IMR-90 (cell line): ENCODE measurements around the gene FOXP1. TPM values are rescaled to one million over a fixed set of nuclear protein-coding genes. Genes with fewer than 3 reads are reported as not detected.

Experiments used
- ATAC-seq: fragments of 200-7000 bp; cut with Tn5 transposase; 2 replicates; pipeline ENCODE4 v1.9.1; 2020; ENCODE audit warnings: low read depth, mild to moderate bottlenecking, moderate library complexity
- BruUV-seq: library from RNA; stranded (reverse); fragments of 400-500 nt; replicated peaks from 2 replicates; lab custom pipeline; 2021; lab: Mats Ljungman, UMichigan
- CTCF ChIA-PET: fragments of 300-600 bp; formaldehyde crosslinking; extraction: SDS; loops from one replicate; lab custom pipeline; 2021; ENCODE audit warnings: antibody characterized with exemption; lab: Yijun Ruan, JAX
- POLR2A ChIA-PET: fragments of 300-600 bp; sonication (Branson Sonifier 250); formaldehyde crosslinking; loops from one replicate; lab custom pipeline; 2022; ENCODE audit warnings: antibody characterized with exemption; ENCODE audit not compliant: unreplicated experiment; lab: Charles Lee
- DNase-seq: peaks from one replicate; pipeline ENCODE4 v3.0.0; 2013
- H2AFZ ChIP-seq: replicated peaks from 2 replicates; pipeline ENCODE3; 2013; ENCODE audit warnings: low read length, mild to moderate bottlenecking; ENCODE audit not compliant: poor library complexity
- H2AK5ac ChIP-seq: 2 replicates; pipeline ENCODE4 v1.6.1; 2013; ENCODE audit warnings: low read depth, low read length, inconsistent platforms
- H2AK9ac ChIP-seq: replicated peaks from 2 replicates; pipeline ENCODE3; 2013; ENCODE audit warnings: mild to moderate bottlenecking, low read depth, low read length, moderate library complexity; ENCODE audit not compliant: poor library complexity
- H2BK120ac ChIP-seq: 2 replicates; pipeline ENCODE4 v1.6.1; 2013; ENCODE audit warnings: low read depth, low read length, inconsistent platforms
- H2BK15ac ChIP-seq: 3 replicates; pipeline ENCODE4 v1.6.1; 2013; ENCODE audit warnings: low read depth, low read length, inconsistent platforms
- H2BK20ac ChIP-seq: 2 replicates; pipeline ENCODE4 v1.6.1; 2013; ENCODE audit warnings: low read depth, mild to moderate bottlenecking, inconsistent platforms, low read length, moderate library complexity
- H2BK5ac ChIP-seq: 2 replicates; pipeline ENCODE4 v1.6.1; 2013; ENCODE audit warnings: mild to moderate bottlenecking, low read depth, low read length, inconsistent platforms; ENCODE audit not compliant: poor library complexity, severe bottlenecking
- H3K14ac ChIP-seq: replicated peaks from 2 replicates; pipeline ENCODE4 v1.6.1; 2013; ENCODE audit warnings: low read depth, low read length, inconsistent platforms
- H3K18ac ChIP-seq: 2 replicates; pipeline ENCODE4 v1.6.1; 2013; ENCODE audit warnings: low read depth, low read length, control low read depth
- H3K23ac ChIP-seq: 2 replicates; pipeline ENCODE4 v1.6.1; 2013; ENCODE audit warnings: low read depth, low read length, inconsistent platforms
- H3K27ac ChIP-seq: 2 replicates; pipeline ENCODE4 v1.5.1; 2013; ENCODE audit warnings: mild to moderate bottlenecking, control low read depth, low read length; ENCODE audit not compliant: insufficient read depth
- H3K27me3 ChIP-seq: 2 replicates; pipeline ENCODE4 v1.6.1; 2013; ENCODE audit warnings: low read length; ENCODE audit not compliant: control insufficient read depth, insufficient read depth
- H3K36me3 ChIP-seq: 2 replicates; pipeline ENCODE4 v1.6.1; 2013; ENCODE audit warnings: low read length, mixed read lengths; ENCODE audit not compliant: control insufficient read depth, insufficient read depth
- H3K4ac ChIP-seq: 2 replicates; pipeline ENCODE4 v1.6.1; 2013; ENCODE audit warnings: low read depth, low read length, inconsistent platforms
- H3K4me1 ChIP-seq: 2 replicates; pipeline ENCODE4 v1.6.1; 2013; ENCODE audit warnings: low read length, mixed read lengths; ENCODE audit not compliant: control insufficient read depth, insufficient read depth
- H3K4me2 ChIP-seq: 2 replicates; pipeline ENCODE4 v1.6.1; 2013; ENCODE audit warnings: low read depth, mild to moderate bottlenecking, control low read depth, low read length, moderate library complexity
- H3K4me3 ChIP-seq: 2 replicates; pipeline ENCODE4 v1.5.1; 2013; ENCODE audit warnings: low read depth, mild to moderate bottlenecking, control low read depth, low read length, moderate library complexity; ENCODE audit not compliant: insufficient read depth
- H3K56ac ChIP-seq: 2 replicates; pipeline ENCODE4 v1.6.1; 2013; ENCODE audit warnings: low read length, inconsistent platforms; ENCODE audit not compliant: insufficient read depth; ENCODE audit errors: extremely low read depth
- H3K79me1 ChIP-seq, 2 experiments: 2 replicates each; pipeline ENCODE4 v1.6.1; 2013; ENCODE audit warnings: low read length in 2 of 2, inconsistent platforms in 1 of 2, low read depth in 1 of 2
- H3K9ac ChIP-seq: 2 replicates; pipeline ENCODE4 v1.6.1; 2013; ENCODE audit warnings: low read depth, low read length, control low read depth
- H3K9me1 ChIP-seq: 2 replicates; pipeline ENCODE4 v1.6.1; 2013; ENCODE audit warnings: low read length, inconsistent platforms; ENCODE audit not compliant: insufficient read depth
- H3K9me3 ChIP-seq: 2 replicates; pipeline ENCODE4 v1.6.1; 2013; ENCODE audit warnings: low read length; ENCODE audit not compliant: control insufficient read depth, insufficient read depth
- H4K20me1 ChIP-seq: 2 replicates; pipeline ENCODE4 v1.6.1; 2013; ENCODE audit warnings: low read length, inconsistent platforms; ENCODE audit not compliant: insufficient read depth
- H4K5ac ChIP-seq: 2 replicates; pipeline ENCODE4 v1.6.1; 2013; ENCODE audit warnings: mild to moderate bottlenecking, low read depth, low read length, control low read depth
- H4K8ac ChIP-seq, 2 experiments: 2 replicates each; pipeline ENCODE4 v1.6.1; 2013; ENCODE audit warnings: low read depth in 2 of 2, low read length in 2 of 2, control low read depth in 1 of 2, inconsistent platforms in 1 of 2
- H4K91ac ChIP-seq: 2 replicates; pipeline ENCODE4 v1.6.1; 2013; ENCODE audit warnings: low read depth, low read length, inconsistent platforms; ENCODE audit not compliant: insufficient read depth
- CHD1 ChIP-seq: IDR thresholded peaks from 2 replicates; pipeline ENCODE4 v1.6.1; 2012; ENCODE audit warnings: low read depth, low read length, improper control_type of control experiment
- RCOR1 ChIP-seq: IDR thresholded peaks from 2 replicates; pipeline ENCODE4 v1.6.1; 2012; ENCODE audit warnings: mild to moderate bottlenecking, low read length, improper control_type of control experiment; ENCODE audit not compliant: insufficient replicate concordance
- SMC3 ChIP-seq: fragments of 150-350 bp; IDR thresholded peaks from 2 replicates; pipeline ENCODE4 v1.6.1; 2016; ENCODE audit warnings: low read depth, mild to moderate bottlenecking, antibody characterized with exemption, low read length, moderate library complexity
- WGBS, 2 experiments: methylation state at CpG; one replicate each; pipeline versions ENCODE4 v1.1.5 to v1.1.7; 2013; ENCODE audit warnings: missing lambda C conversion rate in 2 of 2; ENCODE audit not compliant: insufficient read length in 1 of 2; ENCODE audit errors: extremely low coverage in 2 of 2; 5-methylcytosine and 5-hydroxymethylcytosine counted together
- dilution Hi-C: fragments of 300-500 bp; cut with HindIII; formaldehyde crosslinking; loops from one replicate; pipeline ENCODE4 v1.14.3; 2018; ENCODE audit warnings: low sequenced_read_pairs; ENCODE audit not compliant: unreplicated experiment
- in situ Hi-C: fragments of 300-500 bp; cut with MboI; formaldehyde crosslinking; loops from 3 replicates; pipeline ENCODE4 v1.14.3; 2019; ENCODE audit warnings: low sequenced_read_pairs, inconsistent platforms, mixed read lengths
- intact Hi-C: fragments of 100-400 bp; cut with micrococcal nuclease; formaldehyde crosslinking; loops from 2 replicates; pipeline ENCODE4 v1.10.0; 2022
- polyA plus RNA-seq, 3 experiments: library from polyadenylated mRNA; depleted of rRNA; stranded (reverse); fragments of >200 nt; gene quantifications; 2 replicates each; pipeline ENCODE4 v1.2.3, GENCODE V29; 2012; ENCODE audit warnings: low replicate concordance in 1 of 3
- total RNA-seq: library from RNA; depleted of rRNA; stranded (reverse); fragments of >200 nt; gene quantifications from 2 replicates; pipeline ENCODE4 v1.2.3, GENCODE V29; 2012

The FOXP1 gene
- total and polyA plus RNA-seq, 2 of the 4 experiments (the other 2 are of a cell fraction), result 37.0 to 132 TPM

DNA sequence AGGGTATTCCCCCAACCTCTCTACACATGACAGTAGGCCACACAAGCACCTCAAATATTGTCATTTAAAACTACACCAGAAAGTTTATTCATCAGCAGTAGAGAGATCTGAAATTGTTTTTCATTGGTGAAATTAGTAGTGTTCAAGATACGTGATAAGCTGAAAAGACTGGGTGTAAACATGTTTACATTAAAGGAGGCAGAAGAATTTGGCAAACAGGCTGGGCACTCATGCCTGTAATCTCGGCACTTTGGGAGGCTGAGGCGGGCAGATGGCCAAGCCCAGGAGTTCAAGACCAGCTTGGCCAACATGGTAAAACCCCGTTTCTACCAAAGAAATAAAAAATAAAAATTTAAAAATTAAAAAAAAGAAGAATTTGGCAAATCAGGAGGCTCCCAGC is 255.6 kb downstream of the FOXP1 start:
- CTCF ChIA-PET, result interaction anchor here (0.5 to 0.6 kb wide), 2 partner anchors 212 to 251 kb away, joined by 3 to 4 read pairs; no protein-coding TSS in a partner anchor
- POLR2A ChIA-PET, result no interaction called here
- dilution Hi-C loops, result no loop called here

More for the DNA sequence above, 255.6 kb downstream of the FOXP1 start:
- Histone ChIP-seq H2BK5ac (no peak overlapping the region), H3K56ac (no peak overlapping the region), H4K5ac (no peak overlapping the region), H3K23ac (no peak overlapping the region), H3K4ac (no peak overlapping the region), H2BK20ac (no peak overlapping the region), H3K9me3 (no peaks in the 10 kb centered on the region), H3K4me1 (no peaks in the 10 kb centered on the region), H2AK9ac (no peak overlapping the region), H3K9me1 (peaks cover 6% of the 10 kb centered on the region; the same call in 1 of the 2 replicates), H3K27ac (no peak overlapping the region), H3K9ac (no peak overlapping the region), H2BK15ac (no peak overlapping the region), H3K79me1 (peaks cover 0 to 3% of the 10 kb centered on the region in 2 experiments; a peak in 2 of 4 replicates), H2AFZ (no peak overlapping the region), H4K91ac (no peak overlapping the region), H3K4me3 (no peak overlapping the region), H3K14ac (no peak overlapping the region), H4K8ac (no peak overlapping the region), H3K18ac (no peak overlapping the region), H2AK5ac (no peak overlapping the region), H4K20me1 (no peaks in the 10 kb centered on the region), H2BK120ac (no peak overlapping the region), H3K36me3 (0 out of 2 replicates have a peak, but pooled peaks cover 1% of the 10 kb centered on the region), H3K4me2 (no peak overlapping the region), H3K27me3 (no peaks in the 10 kb centered on the region)
- DNase-seq (no peak), ATAC-seq (no peak)
- BruUV-seq, result no TSS peak
- in situ Hi-C loops (no loop called here), intact Hi-C loops (no loop called here)
- no peak for TF ChIP-seq RCOR1
- no peak for TF ChIP-seq CHD1
- no peak for TF ChIP-seq SMC3
- WGBS, 2 experiments, result no CpG with 5 or more reads among the region's 4 CpGs
